MM.1S (cell line): ENCODE data around the gene SLC16A10.

ENCODE experiments used
- DNase-seq: peaks from one replicate; pipeline ENCODE4 v3.0.0-alpha.2; 2015
- H2AFZ ChIP-seq: fragments of 300-600 bp; sonication (generic); 2 replicates; pipeline ENCODE4 v1.6.0; 2016; ENCODE audit warnings: antibody characterized with exemption, low read length
- H3F3A ChIP-seq: fragments of 300-600 bp; sonication (generic); 2 replicates; pipeline ENCODE4 v1.6.1; 2016; ENCODE audit warnings: mild to moderate bottlenecking, antibody characterized with exemption, low read length, moderate library complexity, mixed read lengths; ENCODE audit not compliant: insufficient read depth
- H3K27ac ChIP-seq: fragments of 300-600 bp; sonication (generic); 2 replicates; pipeline ENCODE4 v1.5.1; 2016; ENCODE audit warnings: mild to moderate bottlenecking, low read length
- H3K27me3 ChIP-seq: fragments of 300-600 bp; sonication (generic); replicated peaks from 2 replicates; pipeline ENCODE4 v1.6.0; 2016; ENCODE audit warnings: low read length; ENCODE audit not compliant: insufficient read depth
- H3K36me3 ChIP-seq: fragments of 300-600 bp; sonication (generic); replicated peaks from 2 replicates; pipeline ENCODE4 v1.6.1; 2016; ENCODE audit warnings: mild to moderate bottlenecking, low read length, mixed read lengths; ENCODE audit not compliant: insufficient read depth
- H3K4me1 ChIP-seq: fragments of 300-600 bp; sonication (generic); 2 replicates; pipeline ENCODE4 v1.6.1; 2016; ENCODE audit warnings: low read length, mixed read lengths
- H3K4me2 ChIP-seq: fragments of 300-600 bp; sonication (generic); 2 replicates; pipeline ENCODE4 v1.6.0; 2016; ENCODE audit warnings: low read depth, low read length
- H3K4me3 ChIP-seq: fragments of 300-600 bp; sonication (generic); 2 replicates; pipeline ENCODE4 v1.5.1; 2016; ENCODE audit warnings: low read length, mixed read lengths
- H3K79me2 ChIP-seq: fragments of 300-600 bp; sonication (generic); 2 replicates; pipeline ENCODE4 v1.6.1; 2016; ENCODE audit warnings: mixed run types, low read length, mixed read lengths
- H3K9ac ChIP-seq: fragments of 300-600 bp; sonication (generic); 2 replicates; pipeline ENCODE4 v1.6.1; 2016; ENCODE audit warnings: low read length, mixed read lengths
- H3K9me2 ChIP-seq: fragments of 300-600 bp; sonication (generic); replicated peaks from 2 replicates; pipeline ENCODE4 v1.6.1; 2016; ENCODE audit warnings: mild to moderate bottlenecking, low read length, mixed read lengths; ENCODE audit not compliant: insufficient read depth
- H3K9me3 ChIP-seq: fragments of 300-600 bp; sonication (generic); replicated peaks from 2 replicates; pipeline ENCODE4 v1.6.1; 2016; ENCODE audit warnings: mild to moderate bottlenecking, low read length, mixed read lengths; ENCODE audit not compliant: insufficient read depth
- H4K20me1 ChIP-seq: fragments of 300-600 bp; sonication (generic); 2 replicates; pipeline ENCODE4 v1.6.1; 2016; ENCODE audit warnings: mild to moderate bottlenecking, low read length, moderate library complexity, mixed read lengths; ENCODE audit not compliant: insufficient read depth
- EZH2 ChIP-seq: fragments of 300-600 bp; sonication (generic); optimal IDR thresholded peaks from 2 replicates; pipeline ENCODE3; 2017; ENCODE audit warnings: low read depth, mild to moderate bottlenecking, antibody characterized with exemption, low read length, mixed read lengths
- EZH2phosphoT487 ChIP-seq: fragments of 300-600 bp; sonication (generic); IDR thresholded peaks from 2 replicates; pipeline ENCODE4 v1.6.1; 2018; ENCODE audit warnings: antibody characterized with exemption, low read length
- TF ChIP-seq, protein P1 (sequence below): fragments of 300-600 bp; sonication (generic); IDR thresholded peaks from 2 replicates; pipeline ENCODE4 v1.5.1; 2016; ENCODE audit warnings: antibody characterized with exemption, low read length, mixed read lengths

The SLC16A10 gene

DNA sequence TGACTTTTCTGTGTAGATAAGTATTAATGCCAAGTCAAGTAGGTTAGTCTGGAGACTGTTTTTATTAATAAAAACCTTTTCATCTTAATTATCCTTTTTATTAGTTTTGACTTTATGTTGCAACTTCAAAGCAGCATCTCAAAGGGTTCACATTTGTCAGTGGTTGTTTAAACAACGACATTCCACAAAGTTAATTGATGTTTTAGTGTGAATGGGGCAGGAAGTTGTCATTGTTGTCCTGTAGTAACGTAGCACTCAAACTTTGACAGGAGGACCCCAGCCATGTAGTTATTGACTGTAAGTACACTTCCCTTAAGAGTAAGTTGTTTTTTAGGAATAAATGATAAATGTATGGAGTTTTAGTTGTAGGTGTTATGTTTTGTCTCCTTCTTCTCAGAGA, 11.3 kb downstream of the SLC16A10 start:
- Histone ChIP-seq H3K9me3 (no peaks in the 10 kb centered on the region), H3K4me1 (0 out of 2 replicates have a peak, but pooled peaks cover 7% of the 10 kb centered on the region), H3K27me3 (no peaks in the 10 kb centered on the region), H3K4me2 (no peak overlapping the region), H2AFZ (no peak overlapping the region), H3F3A (no peaks in the 10 kb centered on the region), H3K4me3 (no peak overlapping the region), H3K36me3 (no peaks in the 10 kb centered on the region), H4K20me1 (no peaks in the 10 kb centered on the region), H3K9ac (no peak overlapping the region), H3K27ac (no peak overlapping the region), H3K79me2 (peaks cover 12% of the 10 kb centered on the region; the same call in 1 of the 2 replicates), H3K9me2 (no peaks in the 10 kb centered on the region)
- DNase-seq: no peak
- no peak for TF ChIP-seq EZH2phosphoT487
- TF ChIP-seq, protein P1, sequence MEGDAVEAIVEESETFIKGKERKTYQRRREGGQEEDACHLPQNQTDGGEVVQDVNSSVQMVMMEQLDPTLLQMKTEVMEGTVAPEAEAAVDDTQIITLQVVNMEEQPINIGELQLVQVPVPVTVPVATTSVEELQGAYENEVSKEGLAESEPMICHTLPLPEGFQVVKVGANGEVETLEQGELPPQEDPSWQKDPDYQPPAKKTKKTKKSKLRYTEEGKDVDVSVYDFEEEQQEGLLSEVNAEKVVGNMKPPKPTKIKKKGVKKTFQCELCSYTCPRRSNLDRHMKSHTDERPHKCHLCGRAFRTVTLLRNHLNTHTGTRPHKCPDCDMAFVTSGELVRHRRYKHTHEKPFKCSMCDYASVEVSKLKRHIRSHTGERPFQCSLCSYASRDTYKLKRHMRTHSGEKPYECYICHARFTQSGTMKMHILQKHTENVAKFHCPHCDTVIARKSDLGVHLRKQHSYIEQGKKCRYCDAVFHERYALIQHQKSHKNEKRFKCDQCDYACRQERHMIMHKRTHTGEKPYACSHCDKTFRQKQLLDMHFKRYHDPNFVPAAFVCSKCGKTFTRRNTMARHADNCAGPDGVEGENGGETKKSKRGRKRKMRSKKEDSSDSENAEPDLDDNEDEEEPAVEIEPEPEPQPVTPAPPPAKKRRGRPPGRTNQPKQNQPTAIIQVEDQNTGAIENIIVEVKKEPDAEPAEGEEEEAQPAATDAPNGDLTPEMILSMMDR: no peak
- no peak for TF ChIP-seq EZH2

DNA sequence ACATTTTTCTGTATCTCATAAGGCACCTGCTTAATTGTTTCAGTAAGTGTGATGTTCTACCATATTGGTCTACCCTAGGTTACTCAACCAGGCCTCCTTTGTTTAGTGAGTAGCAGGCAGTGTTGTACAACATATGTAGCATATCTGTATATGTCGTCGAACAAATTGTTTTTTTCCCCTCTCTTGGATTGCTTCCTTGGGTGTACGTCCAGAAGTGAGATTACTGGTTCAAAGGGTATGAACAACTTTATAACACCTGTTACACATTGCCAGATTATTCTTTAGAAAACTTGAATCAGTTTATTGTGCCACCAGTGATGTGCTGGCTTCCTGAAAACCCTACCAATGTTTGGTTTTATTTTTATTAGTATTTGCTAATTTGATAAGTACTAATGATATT, 14.7 kb downstream of the SLC16A10 start:
- Histone ChIP-seq H3K36me3 (no peaks in the 10 kb centered on the region), H4K20me1 (no peaks in the 10 kb centered on the region), H3F3A (no peaks in the 10 kb centered on the region), H3K27me3 (no peaks in the 10 kb centered on the region), H3K79me2 (no peaks in the 10 kb centered on the region), H2AFZ (no peak overlapping the region), H3K4me1 (no peaks in the 10 kb centered on the region), H3K9ac (no peak overlapping the region), H3K4me2 (no peak overlapping the region), H3K9me2 (no peaks in the 10 kb centered on the region), H3K9me3 (no peaks in the 10 kb centered on the region), H3K27ac (no peak overlapping the region), H3K4me3 (no peak overlapping the region)
- DNase-seq: no peak
- TF ChIP-seq, protein P1: no peak
- TF ChIP-seq EZH2phosphoT487: no peak
- no peak for TF ChIP-seq EZH2

DNA sequence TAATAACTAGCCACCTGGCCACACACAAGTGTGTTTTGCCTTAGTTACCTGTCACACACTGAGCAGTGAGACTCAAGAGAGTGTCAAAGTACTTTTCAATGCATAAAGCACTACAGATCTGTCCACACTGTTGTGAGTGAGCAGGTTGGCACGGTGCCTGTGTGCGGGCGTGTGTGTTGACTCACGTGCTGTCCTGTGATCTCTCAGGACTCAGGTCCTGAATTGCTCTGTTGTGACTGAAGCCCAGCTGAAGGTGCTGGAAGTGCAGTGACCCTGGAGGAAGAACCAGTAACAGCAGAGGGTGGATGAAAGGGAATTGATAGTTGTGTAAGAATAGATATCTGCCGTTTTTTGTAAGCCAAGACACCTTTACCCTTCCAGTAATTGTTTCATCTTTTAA, 18.3 kb downstream of the SLC16A10 start:
- Histone ChIP-seq H2AFZ (no peak overlapping the region), H3K4me1 (no peaks in the 10 kb centered on the region), H3K9ac (no peak overlapping the region), H3K9me3 (no peaks in the 10 kb centered on the region), H3K27me3 (no peaks in the 10 kb centered on the region), H3F3A (no peaks in the 10 kb centered on the region), H3K79me2 (no peaks in the 10 kb centered on the region), H3K4me2 (no peak overlapping the region), H3K36me3 (no peaks in the 10 kb centered on the region), H3K9me2 (no peaks in the 10 kb centered on the region), H3K27ac (no peak overlapping the region), H4K20me1 (no peaks in the 10 kb centered on the region), H3K4me3 (no peak overlapping the region)
- no peak for DNase-seq
- TF ChIP-seq, protein P1: no peak
- TF ChIP-seq EZH2phosphoT487 (no peak), EZH2 (no peak)
